Brain pericyte (primary cell): Measurements from ENCODE around the gene CYTH2.
"Not testable (repeated sequence)": the region's sequence is repeated elsewhere in the genome, so short reads cannot be mapped to it uniquely, and the experiment has no call there.

Experiments used
- DNase-seq: peaks from one replicate; pipeline ENCODE4 v3.0.0-alpha.2; 2012; ENCODE audit warnings: low read depth, low spot score

Gene CYTH2

DNA sequence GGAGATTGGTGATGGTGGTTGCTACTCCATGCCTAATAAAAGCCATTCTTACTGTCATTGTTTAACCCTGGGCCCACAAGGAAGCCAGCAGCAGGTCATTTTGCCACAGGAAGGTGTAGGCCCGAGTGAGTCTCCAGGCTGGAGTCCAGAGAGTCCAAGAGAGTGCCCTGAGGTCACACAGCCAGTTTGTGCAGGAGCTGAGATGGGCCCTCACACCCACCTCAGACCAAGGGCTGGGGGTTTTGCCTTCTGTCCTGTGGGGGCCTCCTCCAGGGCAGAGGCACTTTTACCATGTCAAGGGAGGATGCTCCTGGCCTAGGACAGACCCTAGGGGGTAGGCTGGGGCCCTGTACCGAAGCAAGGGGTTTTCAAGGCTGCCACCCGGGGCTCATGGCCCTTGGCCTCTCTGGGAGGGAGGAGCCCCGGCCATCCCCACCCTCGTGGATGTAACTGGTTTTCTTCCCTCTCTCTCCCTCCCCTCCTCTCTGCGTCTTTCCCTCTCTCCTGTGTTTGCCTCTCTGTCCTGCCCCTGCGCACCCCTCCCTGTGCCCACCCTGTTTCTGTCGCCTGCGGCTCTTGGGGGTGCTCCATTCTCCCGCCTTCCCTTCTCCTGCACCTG, 8.0 kb downstream of the CYTH2 start:
- DNase-seq = no peak

GRCh38 chr19:48477698-48478338, 8.6 kb downstream of the CYTH2 start:
- no peak for DNase-seq

GRCh38 chr19:48478339-48479256, 9.4 kb downstream of the CYTH2 start:
- DNase-seq = no peak

- DNase-seq = no peak
Measured at GRCh38 chr19:48479686-48480085, 10.5 kb downstream of the CYTH2 start.

DNA sequence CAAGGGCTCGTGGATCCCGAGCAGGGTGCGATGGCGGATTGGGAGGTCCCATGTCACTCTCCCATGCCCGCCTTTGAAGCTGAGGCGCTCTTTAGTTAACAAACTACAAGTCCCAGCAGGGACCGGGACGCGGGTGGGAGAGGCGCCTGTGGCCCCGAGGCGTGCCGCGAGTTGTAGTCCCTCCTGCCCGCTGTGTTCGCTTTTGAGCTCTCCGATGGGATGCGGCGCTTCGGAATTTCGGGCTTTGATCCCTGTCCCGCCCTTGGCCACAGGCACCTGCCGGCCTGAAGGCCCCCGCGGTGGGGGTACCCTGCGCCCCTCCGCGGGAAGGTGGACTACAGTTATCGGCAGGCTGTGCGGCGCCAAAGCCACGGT, 11.0 kb downstream of the CYTH2 start:
- DNase-seq = no peak

GRCh38 chr19:48480558-48481500, 11.7 kb downstream of the CYTH2 start:
- DNase-seq = no peak

DNA sequence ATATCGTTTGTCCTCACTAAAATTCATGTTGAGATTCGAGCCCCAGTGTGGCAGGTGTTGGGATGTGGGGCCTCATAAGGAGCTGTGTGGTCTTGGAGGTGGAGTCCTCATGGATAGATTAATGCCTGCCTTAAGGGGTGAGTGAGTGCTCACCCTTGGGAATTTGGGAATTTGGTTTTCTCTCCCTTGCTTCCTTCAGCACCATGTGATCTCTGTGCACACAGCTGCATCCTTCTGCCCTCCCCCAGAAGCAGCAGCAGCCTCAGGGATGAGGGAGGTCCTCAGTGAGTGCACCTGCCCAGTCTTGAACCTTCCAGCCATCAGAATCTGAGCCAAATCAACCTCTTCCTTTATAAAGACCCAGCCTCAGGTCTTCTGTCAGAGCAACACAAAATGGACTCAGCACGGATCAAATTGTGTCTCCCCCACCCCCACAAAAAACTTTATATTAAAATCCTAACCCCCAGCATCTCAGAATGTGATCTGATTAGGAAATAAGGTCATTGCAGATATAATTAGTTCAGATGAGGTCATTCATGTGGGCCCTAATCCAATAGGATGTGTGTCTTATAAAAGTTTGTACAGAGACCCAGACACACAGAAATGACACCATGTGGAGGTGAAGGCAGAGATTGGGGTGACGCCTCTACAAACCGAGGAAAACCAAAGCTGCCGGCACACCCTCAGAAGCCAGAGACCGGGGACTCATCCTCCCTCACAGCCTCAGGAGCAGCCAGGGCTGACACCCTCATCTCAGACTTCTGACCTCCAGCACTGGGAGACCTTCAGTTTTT, 12.9 kb downstream of the CYTH2 start:
- no peak for DNase-seq

DNA sequence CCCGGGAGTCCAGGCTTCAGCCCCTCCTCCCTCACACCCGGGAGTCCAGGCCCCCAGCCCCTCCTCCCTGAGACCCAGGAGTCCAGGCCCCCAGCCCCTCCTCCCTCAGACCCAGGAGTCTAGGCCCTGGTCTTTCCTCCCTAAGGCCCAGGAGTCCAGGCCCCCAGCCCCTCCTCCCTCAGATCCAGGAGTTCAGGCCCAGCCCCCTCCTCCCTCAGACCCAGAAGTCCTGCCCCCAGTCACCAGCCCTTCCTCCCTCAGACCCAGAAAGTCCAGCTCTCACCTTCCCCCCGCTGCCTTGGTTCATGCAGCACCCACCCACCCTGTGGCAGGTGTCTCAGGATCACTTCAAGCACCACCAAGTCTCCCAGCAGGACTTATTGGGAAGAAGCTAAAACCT, 14.1 kb downstream of the CYTH2 start:
- no peak for DNase-seq

- DNase-seq = no peak
Measured at GRCh38 chr19:48484247-48484893, 15.2 kb downstream of the CYTH2 start.

- no peak for DNase-seq
Measured at GRCh38 chr19:48484931-48485612, 15.9 kb downstream of the CYTH2 start.

- DNase-seq = not testable (repeated sequence)
Measured at GRCh38 chr19:48486706-48487105, 17.5 kb downstream of the CYTH2 start.

DNA sequence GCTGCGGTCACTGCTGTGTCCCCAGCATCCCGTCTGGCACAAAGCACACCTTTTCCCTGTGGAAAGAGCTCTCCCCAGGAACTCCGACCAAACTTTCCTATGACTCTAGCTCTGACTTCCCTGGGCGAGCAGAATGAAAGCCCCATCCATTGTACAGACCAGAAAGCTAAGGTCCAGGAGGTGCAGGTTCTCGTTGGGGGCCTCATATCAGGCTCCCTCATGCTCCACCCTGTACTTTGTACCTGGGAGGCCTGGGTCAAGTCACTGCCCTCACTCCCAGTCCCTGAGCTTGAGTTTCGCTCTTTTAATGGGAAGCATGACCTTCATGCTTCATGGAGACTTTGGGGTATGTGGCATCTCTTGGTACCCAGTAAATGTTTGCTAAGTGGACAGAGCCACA, 18.4 kb downstream of the CYTH2 start:
- no peak for DNase-seq

DNA sequence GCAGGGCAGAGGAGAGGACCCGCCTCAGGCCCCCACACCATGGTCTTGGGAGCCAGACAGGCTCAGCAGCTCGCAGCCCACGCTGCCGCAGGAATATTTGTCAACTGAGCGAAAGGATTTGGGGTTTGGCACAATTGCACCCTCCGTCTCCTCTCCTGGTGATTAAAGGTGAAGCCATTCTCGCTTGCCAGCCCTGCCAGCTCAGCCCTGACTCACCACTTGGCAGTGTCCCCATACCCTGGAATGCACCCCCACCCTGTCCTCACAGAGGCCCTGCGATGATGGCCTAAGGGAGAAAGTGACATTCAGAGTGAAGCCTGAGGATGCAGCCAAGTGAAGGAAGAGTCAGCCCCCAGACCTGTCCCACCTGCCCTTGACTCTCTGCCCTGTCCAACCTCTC, 18.8 kb downstream of the CYTH2 start:
- DNase-seq = no peak

DNA sequence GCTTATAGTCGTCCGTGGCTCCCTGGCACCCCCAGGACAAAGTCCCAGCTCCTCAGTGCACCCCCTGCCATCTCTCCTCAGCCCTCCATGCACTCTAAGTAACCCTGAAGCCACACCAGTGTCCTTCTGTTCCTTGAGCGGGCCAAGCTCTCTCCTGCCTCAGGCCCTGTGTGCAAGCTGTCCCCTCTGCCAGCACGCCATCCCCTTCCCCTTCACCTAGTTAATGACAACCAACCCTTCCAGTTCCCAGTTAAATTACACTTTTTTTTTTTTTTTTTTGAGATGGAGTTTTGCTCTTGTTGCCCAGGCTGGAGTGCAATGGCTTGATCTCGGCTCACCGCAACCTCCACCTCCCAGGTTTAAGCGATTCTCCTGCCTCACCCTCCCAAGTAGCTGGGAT, 19.3 kb downstream of the CYTH2 start:
- not testable (repeated sequence) for DNase-seq

GRCh38 chr19:48489608-48490216, 20.5 kb downstream of the CYTH2 start:
- DNase-seq = no peak

- DNase-seq = no peak
Measured at GRCh38 chr19:48490981-48491792, 22.0 kb downstream of the CYTH2 start.

- no peak for DNase-seq
Measured at GRCh38 chr19:48491793-48492123, 22.6 kb downstream of the CYTH2 start.

- peak; percentile 96 for DNase-seq
Measured at GRCh38 chr19:48492925-48493717, 24.0 kb downstream of the CYTH2 start.
